ENCODE measurements around the gene RASGRP2.

RASGRP2 gene

GRCh38 chr11:64719406-64719805 is 24.5 kb downstream of the RASGRP2 start:
- no peak for DNase-seq (ENCODE audit: extremely low read depth, low read depth)
- no peak for TF ChIP-seq CTCF (IDR thresholded peaks at IDR 0.05; ENCODE audit: low read depth, low read length)

- TF ChIP-seq CTCF (IDR thresholded peaks at IDR 0.05; ENCODE audit: low read depth, low read length), result no peak
Observed at GRCh38 chr11:64718780-64719124, 25.2 kb downstream of the RASGRP2 start.

GRCh38 chr11:64718084-64718779 is 25.7 kb downstream of the RASGRP2 start:
- DNase-seq (ENCODE audit: extremely low read depth, low read depth), result no peak
- no peak for TF ChIP-seq CTCF (IDR thresholded peaks at IDR 0.05; ENCODE audit: low read depth, low read length)

More at GRCh38 chr11:64718780-64719124, 25.2 kb downstream of the RASGRP2 start:
- no peak for DNase-seq (ENCODE audit: extremely low read depth, low read depth)

- TF ChIP-seq CTCF (IDR thresholded peaks at IDR 0.05; ENCODE audit: low read depth, low read length), result no peak
- DNase-seq (ENCODE audit: extremely low read depth, low read depth), result no peak
Observed at GRCh38 chr11:64717268-64717578, 26.7 kb downstream of the RASGRP2 start.

GRCh38 chr11:64716473-64717267 is 27.3 kb downstream of the RASGRP2 start:
- no peak for DNase-seq (ENCODE audit: extremely low read depth, low read depth)
- TF ChIP-seq CTCF (IDR thresholded peaks at IDR 0.05; ENCODE audit: low read depth, low read length), result no peak

- DNase-seq (ENCODE audit: extremely low read depth, low read depth), result no peak
- no peak for TF ChIP-seq CTCF (IDR thresholded peaks at IDR 0.05; ENCODE audit: low read depth, low read length)
Observed at GRCh38 chr11:64715756-64716472, 28.0 kb downstream of the RASGRP2 start.

- no peak for TF ChIP-seq CTCF (IDR thresholded peaks at IDR 0.05; ENCODE audit: low read depth, low read length)
- no peak for DNase-seq (ENCODE audit: extremely low read depth, low read depth)
Observed at GRCh38 chr11:64715110-64715509, 28.8 kb downstream of the RASGRP2 start.

Measured in AG09319 (cell line).